Measurements from ENCODE around the gene FBXL13.

FBXL13 gene

GRCh38 chr7:102897856-102898531, 176.6 kb downstream of the FBXL13 start:
- no peak for DNase-seq (ENCODE audit: low read depth in 2 of 3, low spot score in 2 of 3)

GRCh38 chr7:102897211-102897631, 177.4 kb downstream of the FBXL13 start:
- DNase-seq (ENCODE audit: low read depth in 2 of 3, low spot score in 2 of 3), result no peak

- no peak for DNase-seq (ENCODE audit: low read depth in 2 of 3, low spot score in 2 of 3)
Measured at GRCh38 chr7:102896585-102896984, 178.0 kb downstream of the FBXL13 start.

GRCh38 chr7:102895602-102896001, 179.0 kb downstream of the FBXL13 start:
- no peak for DNase-seq (ENCODE audit: low read depth in 2 of 3, low spot score in 2 of 3)

- DNase-seq (ENCODE audit: low read depth in 2 of 3, low spot score in 2 of 3), result no peak
Measured at GRCh38 chr7:102892631-102893278, 181.8 kb downstream of the FBXL13 start.

- DNase-seq (ENCODE audit: low read depth in 2 of 3, low spot score in 2 of 3), result no peak
Measured at GRCh38 chr7:102891693-102892261, 182.8 kb downstream of the FBXL13 start.

- no peak for DNase-seq (ENCODE audit: low read depth in 2 of 3, low spot score in 2 of 3)
Measured at GRCh38 chr7:102890971-102891692, 183.5 kb downstream of the FBXL13 start.

- no peak for DNase-seq (ENCODE audit: low read depth in 2 of 3, low spot score in 2 of 3)
Measured at GRCh38 chr7:102890292-102890970, 184.2 kb downstream of the FBXL13 start.

- no peak for DNase-seq (ENCODE audit: low read depth in 2 of 3, low spot score in 2 of 3)
Measured at GRCh38 chr7:102889851-102890250, 184.7 kb downstream of the FBXL13 start.

- DNase-seq (ENCODE audit: low read depth in 2 of 3, low spot score in 2 of 3), result no peak
Measured at GRCh38 chr7:102888561-102889233, 185.9 kb downstream of the FBXL13 start.

GRCh38 chr7:102883098-102883860, 191.3 kb downstream of the FBXL13 start:
- DNase-seq (ENCODE audit: low read depth in 2 of 3, low spot score in 2 of 3), result no peak

GRCh38 chr7:102875700-102876295, 198.8 kb downstream of the FBXL13 start:
- no peak for DNase-seq (ENCODE audit: low read depth in 2 of 3, low spot score in 2 of 3)

GRCh38 chr7:102874966-102875365, 199.6 kb downstream of the FBXL13 start:
- DNase-seq (ENCODE audit: low read depth in 2 of 3, low spot score in 2 of 3), result no peak

GRCh38 chr7:102874166-102874829, 200.3 kb downstream of the FBXL13 start:
- DNase-seq (ENCODE audit: low read depth in 2 of 3, low spot score in 2 of 3), result no peak

GRCh38 chr7:102873470-102874165, 201.0 kb downstream of the FBXL13 start:
- DNase-seq (ENCODE audit: low read depth in 2 of 3, low spot score in 2 of 3), result no peak

- DNase-seq (ENCODE audit: low read depth in 2 of 3, low spot score in 2 of 3), result no peak
Measured at GRCh38 chr7:102872460-102872859, 202.1 kb downstream of the FBXL13 start.

- no peak for DNase-seq (ENCODE audit: low read depth in 2 of 3, low spot score in 2 of 3)
Measured at GRCh38 chr7:102869195-102869594, 205.4 kb downstream of the FBXL13 start.

- DNase-seq (ENCODE audit: low read depth in 2 of 3, low spot score in 2 of 3), result no peak
Measured at GRCh38 chr7:102866535-102867215, 207.9 kb downstream of the FBXL13 start.
